Calu3 (cell line): ENCODE data around the gene SGMS2. TPM values are rescaled to one million over a fixed set of nuclear protein-coding genes. Genes with fewer than 3 reads are reported as not detected.

Experiments
- BruUV-seq: library from RNA; stranded (reverse); fragments of 400-500 nt; replicated peaks from 2 replicates; lab custom pipeline; 2021; lab: Mats Ljungman, UMichigan
- CTCF ChIA-PET: fragments of 300-600 bp; sonication (Branson Sonifier 250); formaldehyde crosslinking; loops from one replicate; lab custom pipeline; 2022; ENCODE audit warnings: antibody characterized with exemption; lab: Charles Lee
- DNase-seq: peaks from one replicate; pipeline ENCODE4 v3.0.0; 2022
- H3K27ac Mint-ChIP-seq: one replicate; pipeline ENCODE4 v1.8.0; 2022; ENCODE audit warnings: mixed read lengths; ENCODE audit not compliant: unreplicated experiment
- H3K27me3 Mint-ChIP-seq: one replicate; pipeline ENCODE4 v1.8.0; 2022; ENCODE audit warnings: mixed read lengths; ENCODE audit not compliant: unreplicated experiment
- H3K36me3 Mint-ChIP-seq: one replicate; pipeline ENCODE4 v1.8.0; 2022; ENCODE audit warnings: mild to moderate bottlenecking, moderate library complexity, mixed read lengths; ENCODE audit not compliant: insufficient read depth, unreplicated experiment
- H3K4me1 Mint-ChIP-seq: one replicate; pipeline ENCODE4 v1.8.0; 2022; ENCODE audit warnings: mild to moderate bottlenecking, low read depth, mixed read lengths; ENCODE audit not compliant: unreplicated experiment
- H3K4me3 Mint-ChIP-seq: one replicate; pipeline ENCODE4 v1.8.0; 2022; ENCODE audit warnings: mild to moderate bottlenecking, low read depth, moderate library complexity, mixed read lengths; ENCODE audit not compliant: unreplicated experiment
- H3K9me3 Mint-ChIP-seq: one replicate; pipeline ENCODE4 v1.8.0; 2022; ENCODE audit warnings: low read depth, mixed read lengths; ENCODE audit not compliant: unreplicated experiment
- CTCF ChIP-seq: fragments of 200-600 bp; IDR thresholded peaks from one replicate; pipeline ENCODE4 v1.8.0; 2022; ENCODE audit warnings: antibody characterized with exemption; ENCODE audit not compliant: unreplicated experiment
- intact Hi-C: fragments of 100-400 bp; cut with micrococcal nuclease; formaldehyde crosslinking; loops from one replicate; pipeline ENCODE4 v1.10.0; 2022; ENCODE audit not compliant: unreplicated experiment
- total RNA-seq: library from RNA; stranded (reverse); gene quantifications from 2 replicates; pipeline ENCODE4 v1.2.3, GENCODE V29; 2022

SGMS2 gene
- total RNA-seq, 1 experiment from 2014 or later, result 67.2 TPM

DNA sequence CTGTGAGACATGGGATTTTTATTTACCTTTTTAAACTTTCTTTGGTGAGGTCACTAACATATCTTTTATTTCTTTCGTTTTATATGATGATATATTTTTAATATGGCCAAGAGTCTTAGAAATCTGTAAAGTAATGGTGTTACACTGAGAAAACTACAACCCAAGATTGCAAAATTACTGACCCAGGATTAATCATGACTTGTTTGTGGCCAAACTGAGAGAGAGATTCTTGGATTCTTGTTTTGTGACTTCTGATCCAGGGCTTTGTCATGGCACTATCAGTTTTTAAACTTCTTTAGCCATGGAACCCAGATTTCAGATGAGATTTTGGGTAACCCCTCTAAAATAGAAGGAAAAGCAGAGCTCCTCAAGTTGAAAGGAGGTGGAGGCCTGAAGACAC is 42.0 kb downstream of the SGMS2 start:
- DNase-seq, result no peak
- CTCF ChIA-PET, result interaction anchor here (0.6 kb wide), 1 partner anchor 678 kb away, joined by 4 read pairs; no protein-coding TSS in a partner anchor
- Mint-ChIP-seq H3K36me3 (peaks cover 22% of the 10 kb centered on the region), H3K27me3 (no peaks in the 10 kb centered on the region), H3K27ac (no peak overlapping the region), H3K9me3 (no peaks in the 10 kb centered on the region), H3K4me3 (no peak overlapping the region), H3K4me1 (peaks cover 40% of the 10 kb centered on the region)
- intact Hi-C loops, result no loop called here
- no TSS peak for BruUV-seq
- TF ChIP-seq CTCF, result no peak

DNA sequence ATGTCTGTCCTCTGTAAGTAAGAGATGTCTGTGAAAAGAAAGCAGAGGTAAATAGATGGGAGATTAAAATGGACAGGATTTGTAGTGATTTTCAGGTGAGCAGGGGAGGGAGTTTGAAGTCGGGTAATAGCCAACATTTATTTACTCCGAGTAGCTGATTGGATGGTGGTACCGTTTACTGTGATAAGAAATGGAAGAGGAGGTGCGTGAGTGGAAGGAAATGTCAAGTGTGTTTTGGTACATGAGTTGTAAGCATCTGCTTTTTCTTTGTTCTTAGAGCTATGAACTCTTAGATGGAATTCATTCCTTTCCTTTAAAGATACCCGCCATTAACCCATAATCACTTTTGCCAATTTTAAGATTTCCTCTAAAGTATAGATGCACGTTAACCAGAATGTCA is 45.5 kb downstream of the SGMS2 start:
- no TSS peak for BruUV-seq
- Mint-ChIP-seq H3K27ac (no peak overlapping the region), H3K4me3 (no peak overlapping the region), H3K4me1 (peaks cover 20% of the 10 kb centered on the region), H3K27me3 (no peaks in the 10 kb centered on the region), H3K36me3 (peaks cover 7% of the 10 kb centered on the region), H3K9me3 (no peaks in the 10 kb centered on the region)
- no peak for DNase-seq
- no peak for TF ChIP-seq CTCF
- CTCF ChIA-PET, result interaction anchor here (1.2 kb wide), 1 partner anchor 10 kb away, joined by 3 read pairs; no protein-coding TSS in a partner anchor
- intact Hi-C loops, result no loop called here

- no peaks in the 10 kb centered on the region for H3K9me3 Mint-ChIP-seq
- H3K27ac Mint-ChIP-seq, result no peak overlapping the region
- CTCF ChIA-PET, result interaction anchor here (0.6 to 1.2 kb wide), 2 partner anchors 9 to 20 kb away, joined by 3 to 5 read pairs; no protein-coding TSS in a partner anchor
- no peak for DNase-seq
- no TSS peak for BruUV-seq
- no peak overlapping the region for H3K4me3 Mint-ChIP-seq
- H3K4me1 Mint-ChIP-seq, result peaks cover 28% of the 10 kb centered on the region
- intact Hi-C loops, result no loop called here
- no peak for TF ChIP-seq CTCF
- peaks cover 7% of the 10 kb centered on the region for H3K36me3 Mint-ChIP-seq
- H3K27me3 Mint-ChIP-seq, result no peaks in the 10 kb centered on the region
These were observed 46.4 kb downstream of the SGMS2 start for GRCh38 chr4:107870916-107871786.

DNA sequence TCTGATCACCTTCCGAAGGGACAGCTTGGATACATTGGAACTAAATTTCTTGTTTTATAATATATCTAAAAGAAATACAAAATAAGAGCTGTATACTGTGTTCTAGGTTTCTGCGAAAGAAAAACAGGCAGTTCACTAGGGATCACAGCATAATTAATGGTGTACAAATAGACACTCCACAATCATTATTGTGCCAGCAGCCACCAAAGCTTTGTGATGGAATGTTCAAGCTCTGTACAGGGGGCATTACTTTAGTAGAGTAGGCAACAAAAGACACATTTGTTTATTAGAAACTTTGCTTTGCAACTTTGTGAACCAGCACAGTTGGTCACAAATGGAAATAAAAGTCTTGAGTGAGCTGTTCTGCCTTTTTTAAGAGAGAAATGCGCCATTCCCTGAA is 49.3 kb downstream of the SGMS2 start:
- Mint-ChIP-seq H3K9me3 (no peaks in the 10 kb centered on the region), H3K36me3 (peaks cover 5% of the 10 kb centered on the region), H3K4me3 (no peak overlapping the region), H3K27me3 (no peaks in the 10 kb centered on the region), H3K4me1 (peaks cover 26% of the 10 kb centered on the region), H3K27ac (no peak overlapping the region)
- DNase-seq, result no peak
- intact Hi-C loops, result no loop called here
- no TSS peak for BruUV-seq
- CTCF ChIA-PET, result no interaction called here
- TF ChIP-seq CTCF, result no peak
